Upper lobe of right lung (tissue), 1 donor: ENCODE results near the gene PRUNE2. TPM values are rescaled to one million over a fixed set of nuclear protein-coding genes. Genes with fewer than 3 reads are reported as not detected.
A peak's percentile ranks its signal among the peaks of the same experiment; 100 is the strongest.

Experiments used
- ATAC-seq: fragments of 200-7000 bp; cut with Tn5 transposase; one replicate; pipeline ENCODE4 v1.9.1; 2020; ENCODE audit warnings: mild to moderate bottlenecking, moderate library complexity
- DNase-seq: peaks from one replicate; pipeline ENCODE4 v3.0.0-alpha.2; 2020
- H3K27ac ChIP-seq: fragments of 200-600 bp; one replicate; pipeline ENCODE4 v1.8.0; 2022
- H3K27me3 ChIP-seq: fragments of 200-600 bp; one replicate; pipeline ENCODE4 v1.8.0; 2022; ENCODE audit warnings: mild to moderate bottlenecking
- H3K36me3 ChIP-seq: fragments of 200-600 bp; one replicate; pipeline ENCODE4 v1.8.0; 2022
- H3K4me1 ChIP-seq: fragments of 200-600 bp; one replicate; pipeline ENCODE4 v1.8.0; 2022
- H3K4me3 ChIP-seq: fragments of 200-600 bp; one replicate; pipeline ENCODE4 v1.8.0; 2022; ENCODE audit warnings: mild to moderate bottlenecking
- H3K9me3 ChIP-seq: fragments of 200-600 bp; one replicate; pipeline ENCODE4 v1.8.0; 2022
- intact Hi-C: fragments of 100-400 bp; cut with DNase I; formaldehyde crosslinking; loops from one replicate; pipeline ENCODE4 v1.11.0; 2022
- total RNA-seq: library from RNA; stranded (reverse); fragmentation: NEBNext Ultra II Directional; extraction: Animal tissue kit (Norgen Biotek cat#: 25700); gene quantifications from one replicate; pipeline ENCODE4 v1.2.1, GENCODE V29; 2021
- TF ChIP-seq, protein P1 (sequence below): fragments of 200-600 bp; IDR thresholded peaks from one replicate; pipeline ENCODE4 v1.8.0; 2022; ENCODE audit warnings: antibody characterized with exemption
- donor health status: DM: no; HTN: yes; CAD: no; lungs with severe emphysema.

PRUNE2 gene
- total RNA-seq, 1 donor from 2014 or later, result 7.4 TPM

DNA sequence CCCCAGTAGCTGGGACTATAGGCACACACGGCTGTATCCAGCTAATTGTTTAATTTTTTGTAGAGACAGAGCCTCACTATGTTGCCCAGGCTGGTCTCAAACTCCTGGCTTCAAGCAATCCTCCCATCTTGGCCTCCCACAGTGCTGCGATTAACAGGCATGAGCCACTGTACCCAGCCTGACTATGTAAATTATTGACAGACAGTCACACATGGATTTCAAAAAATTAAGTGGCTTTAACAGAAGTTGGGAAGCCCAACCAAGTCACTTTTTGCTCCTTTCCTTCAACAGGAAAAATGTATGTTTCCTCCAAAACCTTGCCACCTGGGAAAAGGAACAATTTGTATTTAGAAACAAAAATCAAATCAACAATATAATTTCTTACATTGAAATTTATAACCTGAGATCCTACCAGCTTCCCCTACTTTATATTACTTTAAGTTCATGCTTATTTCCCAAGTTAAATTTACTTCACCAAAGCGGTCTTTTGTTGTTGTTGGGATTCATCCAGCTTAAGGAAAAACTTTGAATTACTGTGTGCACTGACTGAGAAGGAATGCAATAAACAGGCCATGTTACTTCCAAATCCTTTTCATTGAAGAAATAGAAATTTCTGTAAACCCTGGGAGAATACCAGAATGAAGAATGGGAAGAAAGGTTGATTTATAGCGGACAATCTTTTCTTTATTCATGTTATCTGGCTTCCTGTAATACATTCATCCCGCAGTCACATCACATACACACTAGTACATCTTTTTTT is 133.0 kb downstream of the PRUNE2 start:
- Histone ChIP-seq H3K4me1 (no peaks in the 10 kb centered on the region), H3K9me3 (no peaks in the 10 kb centered on the region), H3K36me3 (no peaks in the 10 kb centered on the region), H3K4me3 (no peak overlapping the region), H3K27me3 (peaks cover 3% of the 10 kb centered on the region), H3K27ac (no peak overlapping the region)
- intact Hi-C loops, result no loop called here
- no peak for ATAC-seq
- TF ChIP-seq, protein P1, sequence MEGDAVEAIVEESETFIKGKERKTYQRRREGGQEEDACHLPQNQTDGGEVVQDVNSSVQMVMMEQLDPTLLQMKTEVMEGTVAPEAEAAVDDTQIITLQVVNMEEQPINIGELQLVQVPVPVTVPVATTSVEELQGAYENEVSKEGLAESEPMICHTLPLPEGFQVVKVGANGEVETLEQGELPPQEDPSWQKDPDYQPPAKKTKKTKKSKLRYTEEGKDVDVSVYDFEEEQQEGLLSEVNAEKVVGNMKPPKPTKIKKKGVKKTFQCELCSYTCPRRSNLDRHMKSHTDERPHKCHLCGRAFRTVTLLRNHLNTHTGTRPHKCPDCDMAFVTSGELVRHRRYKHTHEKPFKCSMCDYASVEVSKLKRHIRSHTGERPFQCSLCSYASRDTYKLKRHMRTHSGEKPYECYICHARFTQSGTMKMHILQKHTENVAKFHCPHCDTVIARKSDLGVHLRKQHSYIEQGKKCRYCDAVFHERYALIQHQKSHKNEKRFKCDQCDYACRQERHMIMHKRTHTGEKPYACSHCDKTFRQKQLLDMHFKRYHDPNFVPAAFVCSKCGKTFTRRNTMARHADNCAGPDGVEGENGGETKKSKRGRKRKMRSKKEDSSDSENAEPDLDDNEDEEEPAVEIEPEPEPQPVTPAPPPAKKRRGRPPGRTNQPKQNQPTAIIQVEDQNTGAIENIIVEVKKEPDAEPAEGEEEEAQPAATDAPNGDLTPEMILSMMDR, result no peak
- DNase-seq, result no peak

- Histone ChIP-seq H3K36me3 (no peaks in the 10 kb centered on the region), H3K4me3 (no peak overlapping the region), H3K9me3 (no peaks in the 10 kb centered on the region), H3K4me1 (no peaks in the 10 kb centered on the region), H3K27ac (no peak overlapping the region), H3K27me3 (peaks cover 3% of the 10 kb centered on the region)
- intact Hi-C loops, result no loop called here
- ATAC-seq, result no peak
- TF ChIP-seq, protein P1, result no peak
- no peak for DNase-seq
Observed at GRCh38 chr9:76766126-76766525, 139.8 kb downstream of the PRUNE2 start.

GRCh38 chr9:76764138-76764537 is 141.8 kb downstream of the PRUNE2 start, which contains the start of gene PCA3:
Gene PCA3, plus strand, starts transcription at chr9:76764438.
- ATAC-seq (no peak), DNase-seq (no peak)
- Histone ChIP-seq H3K4me3 (no peak within 1 kb of the TSS), H3K4me1 (no peaks in the 10 kb centered on the region), H3K27ac (no peak within 1 kb of the TSS), H3K27me3 (no peaks in the 10 kb centered on the region), H3K36me3 (no peaks in the 10 kb centered on the region), H3K9me3 (no peaks in the 10 kb centered on the region)
- intact Hi-C loops, result no loop called here
- TF ChIP-seq, protein P1, result no peak

- H3K9me3 ChIP-seq, result no peaks in the 10 kb centered on the region
- TF ChIP-seq, protein P1, result peak; percentile 22
- no peaks in the 10 kb centered on the region for H3K4me1 ChIP-seq
- H3K27me3 ChIP-seq, result no peaks in the 10 kb centered on the region
- no peak overlapping the region for H3K27ac ChIP-seq
- ATAC-seq (no peak), DNase-seq (no peak)
- intact Hi-C loops, result no loop called here
- H3K4me3 ChIP-seq, result no peak overlapping the region
- no peaks in the 10 kb centered on the region for H3K36me3 ChIP-seq
Observed at GRCh38 chr9:76761448-76761847, 144.5 kb downstream of the PRUNE2 start.

- intact Hi-C loops, result no loop called here
- ATAC-seq (no peak), DNase-seq (no peak)
- no peak overlapping the region for H3K27ac ChIP-seq
- H3K9me3 ChIP-seq, result no peaks in the 10 kb centered on the region
- no peak overlapping the region for H3K4me3 ChIP-seq
- H3K4me1 ChIP-seq, result no peaks in the 10 kb centered on the region
- no peaks in the 10 kb centered on the region for H3K27me3 ChIP-seq
- H3K36me3 ChIP-seq, result no peaks in the 10 kb centered on the region
- TF ChIP-seq, protein P1, result no peak
Observed at GRCh38 chr9:76759732-76760131, 146.2 kb downstream of the PRUNE2 start.
